ENCODE results near the gene SURF4.

SURF4 gene

DNA sequence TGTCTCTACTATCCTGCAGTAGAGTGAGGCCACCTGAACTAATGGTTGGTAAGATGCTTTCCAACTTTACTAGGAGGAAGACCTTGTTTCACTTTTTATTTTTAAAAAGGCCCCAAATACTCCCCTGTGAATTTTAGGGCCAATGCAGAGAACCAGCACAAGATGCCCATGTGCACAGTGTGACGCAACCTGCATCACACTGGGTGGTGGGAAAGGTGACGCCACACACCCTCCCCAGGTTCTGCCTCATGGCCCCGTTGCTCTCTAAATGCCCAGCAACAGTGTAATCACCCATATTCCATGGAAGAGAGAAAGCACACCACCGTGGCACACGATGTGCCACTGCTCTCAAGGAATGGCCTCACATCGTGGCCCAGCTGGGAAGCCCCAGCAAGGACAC lies 6.4 kb downstream of the SURF4 start:
- H3K4me1 Mint-ChIP-seq: peaks cover 60% of the 10 kb centered on the region
- no peaks in the 10 kb centered on the region for H3K27me3 Mint-ChIP-seq (ENCODE audit: low read depth, poor library complexity)
- DNase-seq: no peak
- TF ChIP-seq, protein P1, sequence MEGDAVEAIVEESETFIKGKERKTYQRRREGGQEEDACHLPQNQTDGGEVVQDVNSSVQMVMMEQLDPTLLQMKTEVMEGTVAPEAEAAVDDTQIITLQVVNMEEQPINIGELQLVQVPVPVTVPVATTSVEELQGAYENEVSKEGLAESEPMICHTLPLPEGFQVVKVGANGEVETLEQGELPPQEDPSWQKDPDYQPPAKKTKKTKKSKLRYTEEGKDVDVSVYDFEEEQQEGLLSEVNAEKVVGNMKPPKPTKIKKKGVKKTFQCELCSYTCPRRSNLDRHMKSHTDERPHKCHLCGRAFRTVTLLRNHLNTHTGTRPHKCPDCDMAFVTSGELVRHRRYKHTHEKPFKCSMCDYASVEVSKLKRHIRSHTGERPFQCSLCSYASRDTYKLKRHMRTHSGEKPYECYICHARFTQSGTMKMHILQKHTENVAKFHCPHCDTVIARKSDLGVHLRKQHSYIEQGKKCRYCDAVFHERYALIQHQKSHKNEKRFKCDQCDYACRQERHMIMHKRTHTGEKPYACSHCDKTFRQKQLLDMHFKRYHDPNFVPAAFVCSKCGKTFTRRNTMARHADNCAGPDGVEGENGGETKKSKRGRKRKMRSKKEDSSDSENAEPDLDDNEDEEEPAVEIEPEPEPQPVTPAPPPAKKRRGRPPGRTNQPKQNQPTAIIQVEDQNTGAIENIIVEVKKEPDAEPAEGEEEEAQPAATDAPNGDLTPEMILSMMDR (IDR thresholded peaks at IDR 0.05): no peak
- H3K36me3 Mint-ChIP-seq (ENCODE audit: low read depth): peaks cover 15% of the 10 kb centered on the region
- no peaks in the 10 kb centered on the region for H3K9me3 Mint-ChIP-seq
- H3K4me3 Mint-ChIP-seq: no peak overlapping the region
- peak overlapping the region; percentile 50 for H3K27ac Mint-ChIP-seq

DNA sequence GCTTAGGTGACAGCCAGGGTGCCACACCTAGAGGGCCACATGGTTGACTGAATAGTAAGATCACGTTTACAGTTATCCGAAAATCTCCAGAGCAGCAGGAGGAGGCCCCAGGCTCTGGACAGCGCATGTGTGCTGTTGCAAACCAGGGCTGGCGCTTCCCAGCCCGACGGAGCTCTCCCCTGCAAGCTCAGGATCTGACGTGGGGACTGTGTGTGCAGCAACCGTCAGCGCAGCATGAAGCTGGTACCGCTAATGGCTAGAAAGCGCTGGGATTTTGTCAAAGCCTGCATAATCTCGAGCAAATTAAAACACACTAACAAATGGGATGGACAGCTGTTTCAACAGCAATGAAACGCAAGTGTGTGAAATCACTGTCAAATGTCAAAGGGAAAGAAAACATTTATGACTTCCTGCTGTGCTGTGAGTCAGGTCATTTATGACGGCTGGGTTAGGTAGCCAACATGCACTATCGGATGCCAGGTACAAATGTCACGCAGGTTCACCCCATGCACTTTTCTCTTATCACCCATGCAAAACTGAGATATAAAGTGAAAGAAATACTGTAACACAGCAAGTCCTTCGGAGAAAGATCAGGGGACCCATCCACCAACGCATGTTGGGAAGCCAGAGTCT lies 7.5 kb downstream of the SURF4 start:
- no peaks in the 10 kb centered on the region for H3K27me3 Mint-ChIP-seq (ENCODE audit: low read depth, poor library complexity)
- no peak overlapping the region for H3K4me3 Mint-ChIP-seq
- no peak for DNase-seq
- H3K4me1 Mint-ChIP-seq: peaks cover 62% of the 10 kb centered on the region
- TF ChIP-seq, protein P1 (IDR thresholded peaks at IDR 0.05): no peak
- H3K9me3 Mint-ChIP-seq: no peaks in the 10 kb centered on the region
- peak overlapping the region; percentile 46 for H3K27ac Mint-ChIP-seq
- peaks cover 25% of the 10 kb centered on the region for H3K36me3 Mint-ChIP-seq (ENCODE audit: low read depth)

DNA sequence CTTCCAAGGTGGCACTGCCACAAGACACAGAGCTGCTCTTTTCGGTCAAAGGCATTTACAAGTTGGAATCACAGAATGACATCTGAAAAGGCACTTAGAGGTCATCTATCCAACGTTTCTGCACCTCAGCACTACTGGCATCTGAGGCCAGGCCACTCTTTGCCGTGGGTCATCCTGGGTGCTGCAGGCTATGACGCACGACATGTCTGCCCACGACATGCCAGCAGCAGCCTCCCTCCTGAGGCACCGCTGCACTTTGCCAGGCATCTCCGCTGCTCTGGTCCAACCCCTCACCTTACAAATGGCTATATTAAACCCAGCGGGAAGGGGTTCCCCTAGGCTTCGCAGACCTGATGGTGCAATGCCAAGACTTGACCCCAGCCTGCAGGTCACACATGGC lies 8.1 kb downstream of the SURF4 start:
- H3K27ac Mint-ChIP-seq: no peak overlapping the region
- H3K9me3 Mint-ChIP-seq: no peaks in the 10 kb centered on the region
- TF ChIP-seq, protein P1 (IDR thresholded peaks at IDR 0.05): no peak
- H3K4me3 Mint-ChIP-seq: no peak overlapping the region
- no peaks in the 10 kb centered on the region for H3K27me3 Mint-ChIP-seq (ENCODE audit: low read depth, poor library complexity)
- DNase-seq: no peak
- H3K36me3 Mint-ChIP-seq (ENCODE audit: low read depth): peaks cover 27% of the 10 kb centered on the region
- peaks cover 61% of the 10 kb centered on the region for H3K4me1 Mint-ChIP-seq

DNA sequence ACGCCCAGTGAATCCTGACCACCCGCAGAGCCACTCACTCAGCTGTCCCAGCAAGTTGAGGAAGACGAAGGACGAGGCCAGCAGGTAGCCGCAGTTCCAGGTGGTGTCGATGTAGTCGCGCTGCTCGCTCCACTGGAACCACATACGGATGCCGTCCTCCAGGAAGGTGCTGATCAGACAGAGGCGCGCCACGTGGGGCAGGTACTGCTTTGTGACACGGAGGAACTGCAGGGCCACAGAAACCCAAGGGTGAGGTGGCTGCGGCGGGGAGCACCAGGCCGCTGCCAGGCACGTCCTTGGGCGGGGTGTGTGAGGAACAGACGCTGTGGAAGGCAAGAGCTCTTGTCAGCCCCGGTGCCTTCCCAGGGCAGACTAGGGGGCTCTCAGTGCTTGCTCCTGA lies 8.6 kb downstream of the SURF4 start:
- Mint-ChIP-seq H3K9me3 (no peaks in the 10 kb centered on the region), H3K36me3 (ENCODE audit: low read depth) (peaks cover 28% of the 10 kb centered on the region), H3K4me1 (peaks cover 55% of the 10 kb centered on the region), H3K27ac (no peak overlapping the region), H3K27me3 (ENCODE audit: low read depth, poor library complexity) (no peaks in the 10 kb centered on the region), H3K4me3 (no peak overlapping the region)
- TF ChIP-seq, protein P1 (IDR thresholded peaks at IDR 0.05): no peak
- DNase-seq: no peak

DNA sequence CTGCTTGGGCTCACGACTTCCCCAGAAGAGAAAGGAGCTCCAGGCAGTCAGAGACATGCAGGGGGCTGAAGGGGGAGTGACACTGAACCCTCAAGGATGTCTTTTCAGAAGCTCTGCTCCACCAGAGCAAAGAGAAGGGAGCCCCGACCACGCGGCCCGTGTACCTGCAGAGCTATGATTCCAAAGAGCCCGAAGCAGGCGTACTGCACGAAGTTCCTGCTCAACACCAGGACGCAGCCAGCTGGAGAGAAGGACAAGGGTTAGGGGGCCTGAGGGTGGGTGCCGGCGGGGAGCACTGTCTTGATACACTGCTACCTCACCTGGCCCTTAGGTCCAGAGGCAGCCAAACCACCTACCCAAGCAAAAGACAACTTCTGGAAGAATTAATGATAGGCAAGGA lies 9.4 kb downstream of the SURF4 start:
- H3K27me3 Mint-ChIP-seq (ENCODE audit: low read depth, poor library complexity): no peaks in the 10 kb centered on the region
- no peak overlapping the region for H3K27ac Mint-ChIP-seq
- peaks cover 36% of the 10 kb centered on the region for H3K36me3 Mint-ChIP-seq (ENCODE audit: low read depth)
- H3K9me3 Mint-ChIP-seq: no peaks in the 10 kb centered on the region
- TF ChIP-seq, protein P1 (IDR thresholded peaks at IDR 0.05): no peak
- peaks cover 47% of the 10 kb centered on the region for H3K4me1 Mint-ChIP-seq
- H3K4me3 Mint-ChIP-seq: no peak overlapping the region
- DNase-seq: no peak

DNA sequence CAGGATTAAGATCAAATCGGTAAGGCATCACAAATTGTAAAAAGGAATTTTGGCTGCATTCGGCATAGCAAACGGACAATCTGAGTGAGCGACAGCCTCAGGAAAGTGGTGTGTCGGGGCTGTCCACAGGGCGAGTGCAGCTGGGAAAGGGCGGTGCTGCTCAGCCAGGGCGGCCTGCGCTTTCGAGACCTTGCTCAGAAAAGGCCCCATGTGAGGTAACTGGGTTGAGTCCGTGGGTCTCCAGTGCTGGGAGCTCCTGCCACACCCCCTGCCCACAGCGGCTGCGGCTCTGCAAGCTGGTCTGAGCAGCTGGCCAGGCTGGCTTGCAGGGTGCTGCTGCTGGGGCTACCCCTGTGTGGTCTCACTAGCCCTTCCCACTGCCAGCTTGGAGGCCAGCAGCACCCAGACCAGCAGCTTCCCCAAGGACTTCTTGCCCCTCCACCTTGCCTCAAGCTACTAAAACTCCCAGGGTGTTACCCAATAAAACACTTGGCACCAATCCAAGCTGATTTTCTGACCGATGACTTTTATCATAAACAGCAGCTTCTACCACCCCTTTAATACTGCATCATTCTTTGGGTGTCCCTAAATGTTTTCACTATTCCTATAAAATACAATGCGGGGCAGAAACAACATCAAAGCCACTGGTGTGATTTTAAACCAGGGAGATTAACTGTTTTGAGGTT lies 13.4 kb downstream of the SURF4 start:
- DNase-seq: no peak
- Mint-ChIP-seq H3K27me3 (ENCODE audit: low read depth, poor library complexity) (no peaks in the 10 kb centered on the region), H3K4me1 (peaks cover 27% of the 10 kb centered on the region), H3K36me3 (ENCODE audit: low read depth) (peaks cover 46% of the 10 kb centered on the region), H3K9me3 (no peaks in the 10 kb centered on the region), H3K4me3 (no peak overlapping the region), H3K27ac (peak overlapping the region; percentile 51)
- TF ChIP-seq, protein P1 (IDR thresholded peaks at IDR 0.05): no peak

Data from nephron progenitor cell (in vitro differentiated cells).